Small intestine (tissue), 7 donors: ENCODE measurements around the gene RBM19. TPM values are rescaled to one million over a fixed set of nuclear protein-coding genes. Genes with fewer than 3 reads are reported as not detected.

Experiments used
- DNase-seq, 2 donors: peaks; one replicate each; pipeline versions ENCODE4 v3.0.0 to v3.0.0-alpha.2; 2013
- FAIRE-seq: peaks from 2 replicates; lab custom pipeline; 2012; peaks lifted over from hg19 to GRCh38; lab: Jason Lieb, UNC
- H3K27ac ChIP-seq, 3 donors: one replicate each; pipeline ENCODE4 v1.5.1; 2013; ENCODE audit warnings: low read length in 2 of 3, mild to moderate bottlenecking in 2 of 3, control low read depth in 1 of 3, inconsistent platforms in 1 of 3, low read depth in 1 of 3, moderate library complexity in 1 of 3
- H3K27me3 ChIP-seq, 3 donors: one replicate each; pipeline ENCODE4 v1.6.1; 2013; ENCODE audit warnings: low read length in 3 of 3, inconsistent platforms in 1 of 3; ENCODE audit not compliant: control insufficient read depth in 3 of 3, insufficient read depth in 3 of 3
- H3K36me3 ChIP-seq, 3 donors: one replicate each; pipeline ENCODE4 v1.6.1; 2013; ENCODE audit warnings: low read length in 3 of 3, inconsistent platforms in 1 of 3, low read depth in 1 of 3, mild to moderate bottlenecking in 1 of 3, moderate library complexity in 1 of 3; ENCODE audit not compliant: control insufficient read depth in 3 of 3, insufficient read depth in 2 of 3
- H3K4me1 ChIP-seq, 3 donors: one replicate each; pipeline ENCODE4 v1.6.1; 2013; ENCODE audit warnings: low read length in 2 of 3, inconsistent platforms in 1 of 3, low read depth in 1 of 3, mild to moderate bottlenecking in 1 of 3, moderate library complexity in 1 of 3; ENCODE audit not compliant: control insufficient read depth in 3 of 3, insufficient read depth in 2 of 3
- H3K4me3 ChIP-seq, 3 donors: one replicate each; pipeline ENCODE4 v1.5.1; 2013; ENCODE audit warnings: low read length in 3 of 3, control low read depth in 1 of 3, inconsistent platforms in 1 of 3, low read depth in 1 of 3, mild to moderate bottlenecking in 1 of 3, moderate library complexity in 1 of 3
- H3K9me3 ChIP-seq, 2 donors: one replicate each; pipeline ENCODE4 v1.6.1; 2013; ENCODE audit warnings: low read depth in 1 of 2, low read length in 1 of 2; ENCODE audit not compliant: control insufficient read depth in 2 of 2, insufficient read depth in 1 of 2
- WGBS, 3 donors: extraction: QIAGEN DNeasy Blood & Tissue Kit; methylation state at CpG; one replicate each; pipeline ENCODE4 v1.1.7; 2013; 5-methylcytosine and 5-hydroxymethylcytosine counted together
- polyA plus RNA-seq, 4 donors: library from polyadenylated mRNA; stranded (reverse) in 3 of 4; unstranded in 1 of 4; fragments of 200-250 nt in 3 of 4; fragments of 120-200 nt in 1 of 4; gene quantifications; one replicate each; pipeline versions ENCODE4 v1.2.1 to v1.2.3, GENCODE V29; 2013
- donor health status: healthy with polysubstance abuse.
- donor health status: control.
- donor health status: control.
- donor health status: Bipolar disorder and iron deficiency.
- donor health status: healthy.

Gene RBM19
- polyA plus RNA-seq, 4 donors, result 10.0 to 23.5 (median 14.6) TPM

- Histone ChIP-seq H3K9me3 (no peaks in the 10 kb centered on the region), H3K27me3 (no peaks in the 10 kb centered on the region), H3K36me3 (peaks cover 10 to 62% (median 23%) of the 10 kb centered on the region in 3 donors), H3K4me3 (no peak overlapping the region), H3K27ac (no peak overlapping the region), H3K4me1 (no peaks in the 10 kb centered on the region)
- DNase-seq, result no peak
- 88 to 94% (median 89%) methylated on average over 9 of the region's 9 CpGs for WGBS, 3 donors
- FAIRE-seq, result no peak
These were observed 31.2 kb downstream of the RBM19 start for GRCh38 chr12:113934946-113935345.

- 76 to 83% (median 83%) methylated on average over 14 of the region's 14 CpGs for WGBS, 3 donors
- DNase-seq, result peak in 1 of 2 donors; percentile 31
- Histone ChIP-seq H3K9me3 (no peaks in the 10 kb centered on the region), H3K27me3 (no peaks in the 10 kb centered on the region), H3K36me3 (peaks cover 14 to 59% (median 24%) of the 10 kb centered on the region in 3 donors), H3K4me3 (no peak overlapping the region), H3K4me1 (no peaks in the 10 kb centered on the region), H3K27ac (no peak overlapping the region)
- FAIRE-seq, result no peak
These were observed 31.9 kb downstream of the RBM19 start for GRCh38 chr12:113934060-113934814.

GRCh38 chr12:113933201-113933786, 32.8 kb downstream of the RBM19 start:
- no peak for DNase-seq

GRCh38 chr12:113932381-113933196, 33.5 kb downstream of the RBM19 start:
- H3K36me3 ChIP-seq, result peaks cover 13 to 51% (median 17%) of the 10 kb centered on the region in 3 donors
- no peak for DNase-seq
- H3K4me1 ChIP-seq, result no peaks in the 10 kb centered on the region
- no peak overlapping the region for H3K27ac ChIP-seq
- H3K27me3 ChIP-seq, result no peaks in the 10 kb centered on the region
- 87 to 94% (median 93%) methylated on average over 14 of the region's 14 CpGs for WGBS, 3 donors
- H3K9me3 ChIP-seq, result no peaks in the 10 kb centered on the region
- H3K4me3 ChIP-seq, result no peak overlapping the region
- no peak for FAIRE-seq

More at GRCh38 chr12:113933201-113933786, 32.8 kb downstream of the RBM19 start:
- Histone ChIP-seq H3K9me3 (no peaks in the 10 kb centered on the region), H3K4me1 (no peaks in the 10 kb centered on the region), H3K4me3 (no peak overlapping the region), H3K27me3 (no peaks in the 10 kb centered on the region), H3K27ac (no peak overlapping the region), H3K36me3 (peaks cover 16 to 57% (median 19%) of the 10 kb centered on the region in 3 donors)
- 82 to 90% (median 88%) methylated on average over 18 of the region's 18 CpGs for WGBS, 3 donors
- FAIRE-seq, result no peak

- H3K36me3 ChIP-seq, result peaks cover 15 to 49% (median 19%) of the 10 kb centered on the region in 3 donors
- H3K9me3 ChIP-seq, result no peaks in the 10 kb centered on the region
- H3K4me1 ChIP-seq, result no peaks in the 10 kb centered on the region
- 97 to 99% (median 99%) methylated on average over 6 of the region's 6 CpGs for WGBS, 3 donors
- H3K4me3 ChIP-seq, result no peak overlapping the region
- no peaks in the 10 kb centered on the region for H3K27me3 ChIP-seq
- FAIRE-seq, result no peak
- no peak overlapping the region for H3K27ac ChIP-seq
- DNase-seq, result no peak
These were observed 34.6 kb downstream of the RBM19 start for GRCh38 chr12:113931517-113931916.

GRCh38 chr12:113930249-113930648, 35.9 kb downstream of the RBM19 start:
- DNase-seq, result no peak
- H3K27ac ChIP-seq, result no peak overlapping the region
- peaks cover 14 to 48% (median 22%) of the 10 kb centered on the region in 3 donors for H3K36me3 ChIP-seq
- FAIRE-seq, result no peak
- H3K27me3 ChIP-seq, result no peaks in the 10 kb centered on the region
- no peak overlapping the region for H3K4me3 ChIP-seq
- no peaks in the 10 kb centered on the region for H3K4me1 ChIP-seq
- WGBS, 3 donors, result 91 to 98% (median 96%) methylated on average over 4 of the region's 4 CpGs
- H3K9me3 ChIP-seq, result no peaks in the 10 kb centered on the region

- 73 to 78% (median 76%) methylated on average over 5 of the region's 5 CpGs for WGBS, 3 donors
- Histone ChIP-seq H3K4me1 (no peaks in the 10 kb centered on the region), H3K9me3 (no peaks in the 10 kb centered on the region), H3K36me3 (peaks cover 18 to 48% (median 19%) of the 10 kb centered on the region in 3 donors), H3K4me3 (no peak overlapping the region), H3K27ac (no peak overlapping the region), H3K27me3 (no peaks in the 10 kb centered on the region)
- DNase-seq (no peak), FAIRE-seq (no peak)
These were observed 36.7 kb downstream of the RBM19 start for GRCh38 chr12:113929312-113929989.

GRCh38 chr12:113926788-113927187, 39.3 kb downstream of the RBM19 start:
- Histone ChIP-seq H3K4me3 (no peak overlapping the region), H3K4me1 (no peaks in the 10 kb centered on the region), H3K9me3 (no peaks in the 10 kb centered on the region), H3K36me3 (peaks cover 20 to 46% (median 28%) of the 10 kb centered on the region in 3 donors), H3K27ac (no peak overlapping the region), H3K27me3 (no peaks in the 10 kb centered on the region)
- 89 to 93% (median 93%) methylated on average over 8 of the region's 8 CpGs for WGBS, 3 donors
- no peak for DNase-seq
- FAIRE-seq, result no peak
